ENCODE data around the gene ERMAP. TPM values are rescaled to one million over a fixed set of nuclear protein-coding genes. Genes with fewer than 3 reads are reported as not detected.

ERMAP gene
- total RNA-seq, 3 donors from 2014 or later = 11.1 to 22.1 (median 14.9) TPM

DNA sequence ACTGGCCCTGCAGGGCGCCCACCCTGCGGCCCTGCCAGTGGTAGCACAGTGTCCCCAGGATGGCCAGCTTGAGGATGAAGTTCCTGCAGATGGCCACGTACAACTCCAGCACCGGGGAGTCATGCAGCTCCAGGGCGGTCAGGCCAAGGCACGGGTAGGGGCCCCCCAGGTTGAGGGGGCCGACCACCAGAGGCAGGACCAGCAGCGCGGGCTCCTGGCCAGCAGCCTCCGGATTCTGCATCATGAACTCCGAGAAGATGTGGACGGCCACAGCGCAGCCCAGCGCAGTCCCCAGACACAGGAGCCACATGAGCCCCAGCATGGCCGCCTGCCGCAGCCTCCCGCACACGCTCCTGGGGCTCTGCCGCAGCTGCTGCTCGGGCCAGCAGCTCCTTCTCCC lies 70.4 kb downstream of the ERMAP start:
- DNase-seq (ENCODE audit: low spot score in 2 of 2) = no peak
- intact Hi-C loops (cut with DNase I; ENCODE audit: low total_unique reads) = no loop called here
- Histone ChIP-seq H3K36me3 (no peaks in the 10 kb centered on the region), H3K27ac (no peak overlapping the region), H3K4me3 (no peak overlapping the region), H3K9me3 (no peaks in the 10 kb centered on the region), H3K4me1 (no peaks in the 10 kb centered on the region), H3K27me3 (no peaks in the 10 kb centered on the region)
- TF ChIP-seq POLR2A (IDR thresholded peaks at IDR 0.05) (no peak), POLR2AphosphoS5 (IDR thresholded peaks at IDR 0.05) (no peak)
- TF ChIP-seq, protein P1, sequence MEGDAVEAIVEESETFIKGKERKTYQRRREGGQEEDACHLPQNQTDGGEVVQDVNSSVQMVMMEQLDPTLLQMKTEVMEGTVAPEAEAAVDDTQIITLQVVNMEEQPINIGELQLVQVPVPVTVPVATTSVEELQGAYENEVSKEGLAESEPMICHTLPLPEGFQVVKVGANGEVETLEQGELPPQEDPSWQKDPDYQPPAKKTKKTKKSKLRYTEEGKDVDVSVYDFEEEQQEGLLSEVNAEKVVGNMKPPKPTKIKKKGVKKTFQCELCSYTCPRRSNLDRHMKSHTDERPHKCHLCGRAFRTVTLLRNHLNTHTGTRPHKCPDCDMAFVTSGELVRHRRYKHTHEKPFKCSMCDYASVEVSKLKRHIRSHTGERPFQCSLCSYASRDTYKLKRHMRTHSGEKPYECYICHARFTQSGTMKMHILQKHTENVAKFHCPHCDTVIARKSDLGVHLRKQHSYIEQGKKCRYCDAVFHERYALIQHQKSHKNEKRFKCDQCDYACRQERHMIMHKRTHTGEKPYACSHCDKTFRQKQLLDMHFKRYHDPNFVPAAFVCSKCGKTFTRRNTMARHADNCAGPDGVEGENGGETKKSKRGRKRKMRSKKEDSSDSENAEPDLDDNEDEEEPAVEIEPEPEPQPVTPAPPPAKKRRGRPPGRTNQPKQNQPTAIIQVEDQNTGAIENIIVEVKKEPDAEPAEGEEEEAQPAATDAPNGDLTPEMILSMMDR (IDR thresholded peaks at IDR 0.05) = no peak

DNA sequence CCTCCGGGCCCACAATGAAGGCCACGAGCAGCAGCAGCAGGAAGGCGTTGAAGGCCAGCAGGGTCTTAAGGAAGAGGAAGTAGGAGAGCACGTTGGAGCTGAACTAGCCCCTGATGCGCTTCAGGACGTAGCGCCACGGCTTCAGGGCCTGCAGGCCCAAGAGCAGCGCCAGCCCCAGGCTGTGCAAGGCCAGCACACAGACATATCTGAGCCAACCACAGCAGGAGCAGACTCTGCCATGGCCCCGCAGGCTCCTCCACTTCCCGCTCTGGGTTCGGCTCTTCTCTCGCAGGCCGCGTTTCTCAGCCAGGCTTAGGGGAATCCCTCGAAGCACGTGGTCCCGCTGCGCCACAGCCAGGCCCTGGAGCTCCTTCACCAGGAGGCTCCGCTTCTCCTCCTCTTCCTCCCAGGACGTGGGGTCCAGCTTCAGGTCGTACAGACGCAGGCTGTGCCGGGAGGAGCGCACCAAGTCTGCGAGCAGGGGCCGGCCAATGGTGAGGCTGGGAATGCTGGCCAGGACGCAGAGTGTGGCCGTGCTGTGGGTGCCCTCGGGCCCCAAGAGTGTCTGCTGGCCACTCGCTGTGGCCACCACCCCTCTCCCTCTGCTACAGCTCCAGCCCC lies 71.2 kb downstream of the ERMAP start:
- Histone ChIP-seq H3K4me1 (no peaks in the 10 kb centered on the region), H3K9me3 (no peaks in the 10 kb centered on the region), H3K27ac (no peak overlapping the region), H3K27me3 (no peaks in the 10 kb centered on the region), H3K36me3 (no peaks in the 10 kb centered on the region), H3K4me3 (no peak overlapping the region)
- no peak for TF ChIP-seq POLR2A (IDR thresholded peaks at IDR 0.05)
- TF ChIP-seq, protein P1 (IDR thresholded peaks at IDR 0.05) = no peak
- no peak for TF ChIP-seq POLR2AphosphoS5 (IDR thresholded peaks at IDR 0.05)
- DNase-seq (ENCODE audit: low spot score in 2 of 2) = no peak
- intact Hi-C loops (cut with DNase I; ENCODE audit: low total_unique reads) = no loop called here

GRCh38 chr1:42889264-42889663 lies 72.3 kb downstream of the ERMAP start:
- no peak for DNase-seq (ENCODE audit: low spot score in 2 of 2)
- TF ChIP-seq, protein P1 (IDR thresholded peaks at IDR 0.05) = no peak
- TF ChIP-seq POLR2AphosphoS5 (IDR thresholded peaks at IDR 0.05) = no peak
- TF ChIP-seq POLR2A (IDR thresholded peaks at IDR 0.05) = no peak
- Histone ChIP-seq H3K4me3 (no peak overlapping the region), H3K27me3 (no peaks in the 10 kb centered on the region), H3K36me3 (no peaks in the 10 kb centered on the region), H3K4me1 (no peaks in the 10 kb centered on the region), H3K27ac (no peak overlapping the region), H3K9me3 (no peaks in the 10 kb centered on the region)
- intact Hi-C loops (cut with DNase I; ENCODE audit: low total_unique reads) = no loop called here

- Histone ChIP-seq H3K27ac (no peak overlapping the region), H3K4me1 (no peaks in the 10 kb centered on the region), H3K36me3 (no peaks in the 10 kb centered on the region), H3K9me3 (no peaks in the 10 kb centered on the region), H3K4me3 (no peak overlapping the region), H3K27me3 (no peaks in the 10 kb centered on the region)
- intact Hi-C loops (cut with DNase I; ENCODE audit: low total_unique reads) = no loop called here
- TF ChIP-seq, protein P1 (IDR thresholded peaks at IDR 0.05) = no peak
- no peak for TF ChIP-seq POLR2A (IDR thresholded peaks at IDR 0.05)
- no peak for TF ChIP-seq POLR2AphosphoS5 (IDR thresholded peaks at IDR 0.05)
- DNase-seq (ENCODE audit: low spot score in 2 of 2) = no peak
These were observed 74.7 kb downstream of the ERMAP start for GRCh38 chr1:42891465-42892138.

Other genes with a start within 250 kb of the ERMAP start
- gene PPIH, start 158.7 kb upstream of the ERMAP start, total RNA-seq = 10 to 100 TPM; 21.6 to 37.9 (median 24.6) TPM
- 100 to 1,000 TPM; 332 to 694 (median 485) TPM for gene YBX1, start 134.7 kb upstream of the ERMAP start, total RNA-seq
- 1 to 10 TPM in 2 of 3 donors, not detected in 1; 2.9 to 3.1 TPM for gene CLDN19, start 76.9 kb upstream of the ERMAP start, total RNA-seq
- 10 to 100 TPM; 23.1 to 34.9 (median 34.4) TPM for gene P3H1, start 50.1 kb upstream of the ERMAP start, total RNA-seq
- 10 to 100 TPM in 1 of 3 donors, 1 to 10 TPM in 2; 5.2 to 10.8 (median 6.7) TPM for gene C1orf50, start 49.9 kb upstream of the ERMAP start, total RNA-seq
- gene TMEM269, start 32.1 kb upstream of the ERMAP start, total RNA-seq = under 1 TPM; under 0.01 to 0.59 (median 0.16) TPM
- 10 to 100 TPM; 21.7 to 31.5 (median 25.9) TPM for gene SVBP, start 275 bp downstream of the ERMAP start, total RNA-seq
- gene ZNF691, start 29.5 kb downstream of the ERMAP start, total RNA-seq = 10 to 100 TPM in 2 of 3 donors, 1 to 10 TPM in 1; 5.8 to 18.4 (median 10.5) TPM
- 10 to 100 TPM; 29.5 to 78.9 (median 42.1) TPM for gene SLC2A1, start 141.7 kb downstream of the ERMAP start, total RNA-seq